Subcutaneous abdominal adipose tissue (tissue), 5 donors: ENCODE data around the gene VWA1.
"Not testable (repeated sequence)": the region's sequence is repeated elsewhere in the genome, so short reads cannot be mapped to it uniquely, and the experiment has no call there.

Source experiments
- H3K27ac ChIP-seq: one replicate; pipeline ENCODE4 v1.7.0; 2013; ENCODE audit warnings: low read depth, mild to moderate bottlenecking, inconsistent platforms, low read length, moderate library complexity
- H3K27me3 ChIP-seq, 5 donors: one replicate each; pipeline ENCODE4 v1.7.0; 2013; ENCODE audit warnings: low read length in 5 of 5, inconsistent platforms in 1 of 5; ENCODE audit not compliant: control insufficient read depth in 5 of 5, insufficient read depth in 4 of 5
- H3K36me3 ChIP-seq, 5 donors: one replicate each; pipeline ENCODE4 v1.7.0; 2013; ENCODE audit warnings: low read length in 5 of 5; ENCODE audit not compliant: control insufficient read depth in 5 of 5, insufficient read depth in 5 of 5
- H3K4me1 ChIP-seq, 5 donors: one replicate each; pipeline ENCODE4 v1.7.0; 2013; ENCODE audit warnings: low read length in 5 of 5, mild to moderate bottlenecking in 3 of 5, moderate library complexity in 1 of 5; ENCODE audit not compliant: control insufficient read depth in 5 of 5, insufficient read depth in 5 of 5
- H3K4me3 ChIP-seq, 5 donors: one replicate each; pipeline ENCODE4 v1.7.0; 2013; ENCODE audit warnings: low read length in 5 of 5, low read depth in 1 of 5
- H3K9ac ChIP-seq, 5 donors: one replicate each; pipeline ENCODE4 v1.7.0; 2013; ENCODE audit warnings: low read length in 5 of 5, mild to moderate bottlenecking in 4 of 5, moderate library complexity in 3 of 5
- H3K9me3 ChIP-seq, 5 donors: one replicate each; pipeline ENCODE4 v1.7.0; 2013; ENCODE audit warnings: low read length in 5 of 5; ENCODE audit not compliant: control insufficient read depth in 5 of 5
- donor health status: healthy.
- donor health status: healthy.
- donor health status: healthy.
- donor health status: healthy.
- donor health status: healthy.

Gene VWA1

GRCh38 chr1:1480488-1480867 is 45.0 kb downstream of the VWA1 start:
- not testable (repeated sequence) for H3K27ac ChIP-seq, H3K4me1 ChIP-seq, H3K27me3 ChIP-seq, H3K9ac ChIP-seq, H3K9me3 ChIP-seq, H3K4me3 ChIP-seq
- peaks cover 0 to 73% (median 44%) of the 10 kb centered on the region in 5 donors for H3K36me3 ChIP-seq

GRCh38 chr1:1481811-1482210 is 46.3 kb downstream of the VWA1 start:
- not testable (repeated sequence) for H3K27ac ChIP-seq, H3K27me3 ChIP-seq, H3K4me1 ChIP-seq, H3K9ac ChIP-seq, H3K4me3 ChIP-seq, H3K9me3 ChIP-seq
- H3K36me3 ChIP-seq, result peaks cover 0 to 81% (median 49%) of the 10 kb centered on the region in 5 donors

GRCh38 chr1:1482856-1483255 is 47.4 kb downstream of the VWA1 start:
- no peaks in the 10 kb centered on the region for H3K9me3 ChIP-seq
- no peak overlapping the region for H3K4me3 ChIP-seq
- H3K9ac ChIP-seq, result no peak overlapping the region
- no peaks in the 10 kb centered on the region for H3K4me1 ChIP-seq
- no peak overlapping the region for H3K27ac ChIP-seq
- H3K36me3 ChIP-seq, result peaks cover 0 to 83% (median 52%) of the 10 kb centered on the region in 5 donors
- no peaks in the 10 kb centered on the region for H3K27me3 ChIP-seq

- Histone ChIP-seq H3K27me3 (no peaks in the 10 kb centered on the region), H3K36me3 (peaks cover 0 to 85% (median 56%) of the 10 kb centered on the region in 5 donors)
Observed at GRCh38 chr1:1483714-1484113, 48.2 kb downstream of the VWA1 start.

GRCh38 chr1:1484976-1485750 is 49.7 kb downstream of the VWA1 start:
- H3K9me3 ChIP-seq, H3K27ac ChIP-seq, H3K4me1 ChIP-seq, H3K9ac ChIP-seq, H3K4me3 ChIP-seq, H3K27me3 ChIP-seq: not testable (repeated sequence)
- peaks cover 0 to 87% (median 57%) of the 10 kb centered on the region in 5 donors for H3K36me3 ChIP-seq

More at GRCh38 chr1:1483714-1484113, 48.2 kb downstream of the VWA1 start:
- no peaks in the 10 kb centered on the region for H3K9me3 ChIP-seq
- H3K4me1 ChIP-seq, result no peaks in the 10 kb centered on the region
- H3K4me3 ChIP-seq, result no peak overlapping the region
- no peak overlapping the region for H3K27ac ChIP-seq
- no peak overlapping the region for H3K9ac ChIP-seq

- H3K36me3 ChIP-seq, result peaks cover 0 to 87% (median 59%) of the 10 kb centered on the region in 5 donors
- H3K27me3 ChIP-seq, H3K9me3 ChIP-seq, H3K4me3 ChIP-seq, H3K4me1 ChIP-seq, H3K9ac ChIP-seq, H3K27ac ChIP-seq: not testable (repeated sequence)
Observed at GRCh38 chr1:1485755-1486317, 50.3 kb downstream of the VWA1 start.

- Histone ChIP-seq H3K4me3 (no peak overlapping the region), H3K4me1 (no peaks in the 10 kb centered on the region), H3K36me3 (peaks cover 0 to 85% (median 64%) of the 10 kb centered on the region in 5 donors), H3K9me3 (peaks cover 0 to 8% (median 0%) of the 10 kb centered on the region in 5 donors), H3K27ac (no peak overlapping the region), H3K27me3 (no peaks in the 10 kb centered on the region), H3K9ac (no peak overlapping the region)
Observed at GRCh38 chr1:1487701-1488100, 52.2 kb downstream of the VWA1 start.

GRCh38 chr1:1489231-1489630 is 53.7 kb downstream of the VWA1 start:
- Histone ChIP-seq H3K27me3 (no peaks in the 10 kb centered on the region), H3K9ac (no peak overlapping the region), H3K9me3 (peaks cover 0 to 16% (median 8%) of the 10 kb centered on the region in 5 donors), H3K4me1 (no peaks in the 10 kb centered on the region), H3K36me3 (peaks cover 4 to 79% (median 58%) of the 10 kb centered on the region in 5 donors), H3K27ac (no peak overlapping the region), H3K4me3 (no peak overlapping the region)

GRCh38 chr1:1489861-1490260 is 54.4 kb downstream of the VWA1 start:
- H3K4me1 ChIP-seq, result no peaks in the 10 kb centered on the region
- H3K27me3 ChIP-seq, result no peaks in the 10 kb centered on the region
- H3K9me3 ChIP-seq, result peaks cover 0 to 16% (median 8%) of the 10 kb centered on the region in 5 donors
- H3K27ac ChIP-seq, result no peak overlapping the region
- H3K36me3 ChIP-seq, result peaks cover 4 to 78% (median 59%) of the 10 kb centered on the region in 5 donors
- H3K4me3 ChIP-seq, result no peak overlapping the region
- no peak overlapping the region for H3K9ac ChIP-seq

- no peak overlapping the region for H3K9ac ChIP-seq
- H3K4me3 ChIP-seq, result no peak overlapping the region
- H3K36me3 ChIP-seq, result peaks cover 4 to 78% (median 66%) of the 10 kb centered on the region in 5 donors
- H3K27ac ChIP-seq, result no peak overlapping the region
- H3K27me3 ChIP-seq, result no peaks in the 10 kb centered on the region
- peaks cover 0 to 16% (median 8%) of the 10 kb centered on the region in 5 donors for H3K9me3 ChIP-seq
- H3K4me1 ChIP-seq, result no peaks in the 10 kb centered on the region
Observed at GRCh38 chr1:1490633-1491230, 55.2 kb downstream of the VWA1 start.
